Activated CD8-positive, alpha-beta memory T cell treated with anti-CD3 and anti-CD28 coated beads for 36 hours (primary cell): ENCODE measurements around the gene TRIM24. TPM values are rescaled to one million over a fixed set of nuclear protein-coding genes. Genes with fewer than 3 reads are reported as not detected.
"Not testable (repeated sequence)": the region's sequence is repeated elsewhere in the genome, so short reads cannot be mapped to it uniquely, and the experiment has no call there.

Experiments
- CTCF ChIA-PET: fragments of 350-600 bp; sonication (Branson Sonifier 250); formaldehyde crosslinking; loops from one replicate; lab custom pipeline; 2021; ENCODE audit warnings: antibody characterized with exemption; lab: Charles Lee
- POLR2A ChIA-PET: fragments of 350-600 bp; sonication (Branson Sonifier 250); formaldehyde crosslinking; loops from one replicate; lab custom pipeline; 2021; ENCODE audit warnings: antibody characterized with exemption; lab: Charles Lee
- total RNA-seq, 2 experiments: library from RNA; stranded (reverse); gene quantifications; one replicate each; pipeline ENCODE4 v1.2.3, GENCODE V29; 2021

TRIM24 gene
- 10 to 100 TPM; 15.6 to 16.0 TPM for total RNA-seq

DNA sequence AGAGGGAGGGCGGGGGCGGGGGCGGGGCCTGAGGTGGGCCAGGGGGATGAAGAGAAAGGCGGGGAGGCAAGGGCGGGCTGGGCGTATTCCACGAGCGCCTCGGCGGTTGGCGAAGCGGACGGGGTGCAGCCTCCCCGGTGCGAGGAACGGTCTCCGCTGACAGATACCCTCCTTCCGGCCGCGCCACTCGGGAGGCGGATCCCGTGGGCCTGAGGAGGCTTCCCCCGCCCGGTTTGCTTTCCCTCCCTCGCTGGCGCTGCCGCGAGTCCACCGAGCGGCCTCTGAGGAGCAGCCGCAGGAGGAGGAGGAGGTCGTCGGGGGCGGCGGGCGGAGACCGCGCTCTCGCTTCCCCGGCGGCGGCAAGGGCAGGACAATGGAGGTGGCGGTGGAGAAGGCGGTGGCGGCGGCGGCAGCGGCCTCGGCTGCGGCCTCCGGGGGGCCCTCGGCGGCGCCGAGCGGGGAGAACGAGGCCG is at the start of gene TRIM24:
Gene TRIM24, plus strand, starts transcription at position 84 of the 473 bp plus-strand sequence. Its CDS starts 290 bp downstream, at position 374.
- ChIA-PET POLR2A (interaction anchor here (1.0 kb wide), 1 partner anchor 21 kb away, joined by 3 read pairs; no protein-coding TSS in a partner anchor), CTCF (interaction anchor here (0.6 kb wide), 1 partner anchor 175 kb away, joined by 3 read pairs; no protein-coding TSS in a partner anchor)

DNA sequence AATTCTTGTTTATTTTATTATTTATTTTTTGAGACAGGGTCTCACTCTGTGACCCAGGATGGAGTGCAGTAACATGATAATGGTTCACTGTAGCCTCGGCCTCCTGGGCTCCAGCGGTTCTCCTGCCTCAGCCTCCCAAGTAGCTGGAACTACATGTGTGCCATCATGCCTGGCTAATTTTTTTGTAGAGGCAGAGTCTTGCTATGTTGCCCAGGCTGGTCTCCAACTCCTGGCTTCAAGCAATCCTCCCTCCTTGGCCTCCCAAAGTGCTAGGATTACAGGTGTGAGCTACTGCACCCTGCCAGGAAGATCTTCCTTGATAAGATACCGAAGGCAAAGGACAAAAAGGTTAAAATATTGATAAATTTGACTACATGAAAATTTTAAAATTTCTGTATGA is 48.0 kb upstream of the TRIM24 start:
- CTCF ChIA-PET: interaction anchor here (0.6 kb wide), 1 partner anchor 1446 kb away, joined by 4 read pairs; no protein-coding TSS in a partner anchor
- POLR2A ChIA-PET: not testable (repeated sequence)

DNA sequence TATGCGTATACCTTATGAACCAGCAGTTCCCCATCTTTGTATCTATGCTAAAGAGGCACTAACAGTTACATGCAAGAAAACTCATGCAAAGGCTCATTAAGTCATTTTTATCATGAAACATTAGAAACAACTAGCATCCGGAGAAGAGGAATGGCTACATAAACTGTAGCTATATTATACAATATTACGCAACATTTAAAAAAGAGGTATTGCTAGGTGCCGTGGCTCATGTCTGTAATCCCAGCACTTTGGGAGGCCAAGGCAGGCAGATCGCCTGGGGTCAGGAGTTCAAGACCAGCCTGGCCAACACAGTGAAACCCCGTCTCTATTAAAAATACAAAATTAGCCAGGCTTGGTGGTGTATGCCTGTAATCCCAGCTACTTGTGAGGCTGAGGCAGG is 47.1 kb upstream of the TRIM24 start:
- CTCF ChIA-PET, POLR2A ChIA-PET: not testable (repeated sequence)

DNA sequence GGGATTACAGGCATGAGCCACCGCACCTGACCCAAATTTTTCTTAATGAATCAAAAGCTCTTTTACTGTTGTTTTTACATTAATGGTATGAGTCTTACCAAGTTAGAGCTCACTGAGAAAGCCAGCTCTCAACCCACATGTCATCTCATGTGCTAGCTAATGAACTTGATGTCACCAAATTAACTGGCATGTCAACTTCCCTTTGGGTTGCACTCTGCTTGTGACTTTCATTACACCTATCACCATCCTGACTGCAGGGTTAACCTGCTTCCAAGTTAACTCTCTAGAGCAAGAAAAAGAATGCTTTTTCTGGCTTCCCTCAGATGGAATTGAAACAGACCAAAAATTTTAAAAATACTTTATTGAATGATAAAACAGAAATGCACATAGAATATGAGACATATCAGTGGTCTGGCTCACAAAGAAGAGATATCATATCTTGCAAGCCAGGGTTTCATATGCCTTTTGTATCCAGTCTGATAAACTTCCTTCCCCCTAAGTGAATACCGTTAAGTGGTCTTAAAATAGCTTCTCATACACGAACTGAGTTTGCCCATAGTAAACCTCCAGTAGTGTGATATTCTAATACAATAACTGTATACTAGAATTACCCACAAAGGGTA is 42.9 kb upstream of the TRIM24 start:
- POLR2A ChIA-PET: no interaction called here
- CTCF ChIA-PET: no interaction called here

DNA sequence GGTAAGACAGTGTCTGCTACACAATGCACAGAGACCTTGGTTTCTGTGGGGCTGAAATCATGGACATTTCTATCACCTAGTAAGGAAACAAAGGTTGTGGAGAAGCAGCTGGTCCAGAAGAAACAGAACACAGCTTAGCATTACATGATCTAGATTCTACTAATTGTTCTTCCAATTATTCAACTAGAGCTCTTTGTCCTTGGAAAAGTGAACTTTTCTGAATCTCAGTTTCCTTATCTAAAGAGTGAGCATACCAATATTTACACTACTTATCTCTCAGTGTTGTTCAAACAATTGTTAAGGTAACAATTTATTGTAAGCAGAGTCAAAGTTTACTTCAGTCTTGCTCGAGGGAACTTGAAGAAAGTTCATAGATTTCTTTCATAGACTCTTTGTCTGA is 42.3 kb upstream of the TRIM24 start:
- CTCF ChIA-PET: no interaction called here
- POLR2A ChIA-PET: no interaction called here

DNA sequence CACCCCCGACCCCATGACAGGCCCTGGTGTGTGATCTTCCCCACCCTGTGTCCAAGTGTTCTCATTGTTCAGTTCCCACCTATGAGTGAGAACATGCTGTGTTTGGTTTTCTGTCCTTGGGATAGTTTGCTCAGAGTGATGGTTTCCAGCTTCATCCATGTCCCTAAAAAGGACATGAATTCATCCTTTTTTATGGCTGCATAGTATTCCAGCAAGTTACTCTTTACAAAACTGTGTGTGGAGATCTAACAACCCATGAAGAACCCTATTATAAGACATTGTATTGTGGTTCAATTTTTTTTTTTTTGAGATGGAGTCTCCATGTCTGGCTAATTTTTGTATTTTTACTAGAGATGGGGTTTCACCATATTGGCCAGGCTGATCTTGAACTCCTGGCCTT is 41.7 kb upstream of the TRIM24 start:
- CTCF ChIA-PET, POLR2A ChIA-PET: not testable (repeated sequence)

DNA sequence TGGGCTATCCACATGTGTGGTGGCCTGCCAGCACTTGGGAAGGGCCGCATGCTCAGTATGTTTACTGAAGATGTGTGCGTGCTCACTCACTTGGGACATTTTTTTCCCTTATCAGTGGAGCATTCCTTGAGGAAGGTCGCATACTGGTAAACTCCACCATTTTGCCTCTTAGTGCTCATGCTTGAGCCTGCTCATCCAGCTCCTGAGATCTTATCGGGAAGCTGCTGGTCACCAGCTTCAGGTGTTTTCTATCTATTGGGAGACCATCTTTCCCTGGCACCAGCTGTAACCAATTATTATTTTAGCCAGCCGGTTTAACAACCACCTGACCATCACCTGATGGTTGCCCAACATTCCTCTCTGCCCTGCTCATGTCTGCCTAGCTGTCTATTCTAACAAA is 35.0 kb upstream of the TRIM24 start:
- ChIA-PET POLR2A (no interaction called here), CTCF (no interaction called here)

DNA sequence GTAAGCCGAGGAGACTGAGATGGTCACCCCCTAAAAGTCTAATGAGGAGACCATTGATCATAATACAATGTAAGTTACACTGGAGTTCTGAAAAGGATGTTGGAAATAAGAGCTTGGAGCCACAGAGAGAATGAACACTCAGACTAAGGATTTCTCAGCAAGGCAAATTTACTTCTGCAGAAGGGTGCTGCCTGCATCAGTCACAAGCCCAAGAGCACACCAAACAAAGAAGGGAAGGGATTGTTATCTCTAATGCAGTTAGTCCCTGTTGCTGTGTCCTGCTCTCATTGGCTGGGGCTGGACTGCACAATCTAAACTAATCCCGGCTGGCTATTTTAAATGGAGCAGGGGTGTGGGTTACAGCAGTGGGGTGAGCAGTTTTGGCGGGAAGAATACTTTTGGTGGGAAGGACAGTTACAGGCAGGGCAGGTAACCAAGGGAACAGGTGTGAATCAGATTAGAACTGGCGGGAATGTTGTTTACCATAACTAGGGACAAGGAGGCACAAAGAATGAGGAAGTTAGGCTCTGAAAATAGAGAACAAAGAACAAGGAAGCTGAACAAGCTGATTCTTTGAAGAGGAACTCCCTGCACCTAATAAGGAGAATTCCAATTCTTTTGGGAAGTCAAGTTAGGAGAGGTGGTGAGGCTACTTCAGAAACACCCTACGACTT is 30.3 kb upstream of the TRIM24 start:
- ChIA-PET POLR2A (no interaction called here), CTCF (no interaction called here)

DNA sequence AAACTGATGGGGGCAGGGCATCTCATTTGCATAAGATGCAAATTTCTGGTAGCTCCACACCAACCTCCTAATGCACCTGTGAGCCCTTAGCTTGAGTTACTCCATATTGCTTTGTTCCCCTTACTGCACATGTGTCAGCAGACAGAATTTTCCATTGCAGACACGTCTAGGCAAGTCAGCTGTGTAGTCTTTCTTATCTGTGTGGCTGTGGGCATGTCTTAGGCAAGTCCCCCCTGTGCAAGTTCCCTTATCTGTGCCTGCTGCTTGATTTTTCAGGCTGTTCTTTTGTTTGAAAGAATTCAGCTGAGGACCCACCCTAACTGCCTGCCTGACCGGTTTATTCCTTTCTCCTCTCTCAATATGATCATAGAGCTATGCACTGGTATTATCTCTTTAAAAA is 28.5 kb upstream of the TRIM24 start:
- ChIA-PET POLR2A (no interaction called here), CTCF (interaction anchor here (0.7 to 1.1 kb wide), 2 partner anchors 10 to 108 kb away, joined by 3 to 4 read pairs; no protein-coding TSS in a partner anchor)

DNA sequence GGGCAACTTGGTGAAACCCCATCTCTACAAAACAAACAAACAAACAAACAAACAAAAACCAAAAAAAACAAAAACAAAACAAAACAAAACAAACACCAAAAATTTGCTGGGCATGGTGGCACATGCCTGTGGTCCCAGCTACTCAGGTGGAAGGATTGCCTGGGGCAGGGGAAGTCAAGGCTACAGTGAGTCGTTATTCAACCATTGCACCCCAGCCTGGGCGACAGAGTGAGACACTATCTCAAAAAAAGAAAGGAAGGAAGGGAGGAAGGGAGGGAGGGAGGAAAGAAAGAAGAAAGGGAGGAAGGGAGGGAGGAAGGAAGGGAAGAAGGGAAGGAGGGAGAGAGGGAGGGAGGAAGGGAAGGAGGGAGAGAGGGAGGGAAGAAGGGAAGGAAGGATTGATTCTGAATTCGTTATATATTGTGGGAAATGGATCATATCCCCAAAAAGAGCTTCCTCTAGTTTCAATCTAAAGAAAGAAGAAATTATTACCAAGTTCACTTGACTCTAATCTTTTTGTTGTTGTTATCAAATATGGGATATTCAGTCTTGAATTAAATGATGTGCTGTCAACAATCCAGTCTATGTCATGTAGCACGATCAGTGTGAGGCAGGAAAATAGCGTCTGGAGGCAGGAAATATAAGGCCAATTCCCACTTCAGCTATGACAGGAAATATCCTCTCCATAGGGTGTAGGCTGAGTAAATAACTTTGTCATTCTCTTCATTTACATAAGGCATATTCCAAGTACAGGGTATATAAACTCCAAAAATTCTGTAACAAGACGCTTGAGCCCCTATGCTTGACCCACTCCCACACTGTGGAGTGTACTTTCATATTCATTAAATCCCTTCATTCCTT is 26.2 kb upstream of the TRIM24 start:
- ChIA-PET CTCF (no interaction called here), POLR2A (interaction anchor here (0.6 kb wide), 1 partner anchor 216 kb away, joined by 3 read pairs; no protein-coding TSS in a partner anchor)

DNA sequence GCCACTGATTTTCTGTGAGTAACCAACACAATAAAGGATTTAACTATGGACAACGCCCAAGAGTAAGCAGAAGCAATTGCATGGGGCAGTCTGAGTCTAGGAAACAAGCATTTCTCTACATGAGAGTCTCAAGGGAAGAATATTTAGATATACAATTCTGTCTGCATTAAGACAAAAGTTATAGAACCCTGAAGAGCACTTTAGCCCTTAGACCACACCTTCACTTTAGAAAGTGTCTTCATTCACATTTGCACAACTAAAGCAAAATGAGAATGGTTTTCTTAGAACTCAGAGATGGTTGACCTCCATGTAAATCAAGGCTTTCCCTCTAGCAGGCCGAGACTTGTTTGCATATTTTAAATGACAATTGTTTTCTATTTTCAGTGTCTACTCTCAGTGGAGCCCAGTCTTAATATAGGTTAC is 25.5 kb upstream of the TRIM24 start:
- POLR2A ChIA-PET: no interaction called here
- CTCF ChIA-PET: no interaction called here

DNA sequence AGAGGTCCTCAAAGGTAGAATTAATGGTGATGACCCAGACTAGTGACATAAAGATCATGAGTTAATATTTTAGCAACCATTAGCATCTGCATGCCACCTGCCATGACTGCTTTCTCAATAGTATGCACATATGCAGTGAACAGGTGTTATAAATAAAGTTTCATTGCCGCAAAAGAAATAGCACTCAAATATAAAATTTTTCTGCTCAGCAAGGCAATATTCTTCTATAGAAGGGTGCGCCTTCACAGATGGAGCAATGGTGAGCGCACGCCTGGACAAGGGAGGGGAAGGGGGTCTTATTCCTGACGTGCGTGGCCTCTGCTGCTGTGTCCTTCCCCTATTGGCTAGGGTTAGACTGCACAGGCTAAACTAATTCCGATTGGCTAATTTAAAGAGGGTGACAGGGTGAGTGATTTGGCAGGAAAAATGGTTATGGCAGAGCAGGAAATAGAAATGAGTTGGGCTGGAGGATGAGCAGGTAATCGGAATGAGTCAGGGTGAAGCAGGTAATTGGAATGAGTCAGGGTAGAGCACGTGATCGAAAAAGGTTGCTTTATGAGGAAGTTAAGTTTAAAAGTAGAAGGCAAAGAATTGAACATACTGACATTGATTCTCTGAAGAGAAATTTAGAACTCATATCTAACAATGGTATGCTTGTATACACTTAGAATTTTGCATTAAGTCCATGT is 24.7 kb upstream of the TRIM24 start:
- CTCF ChIA-PET: no interaction called here
- POLR2A ChIA-PET: no interaction called here

DNA sequence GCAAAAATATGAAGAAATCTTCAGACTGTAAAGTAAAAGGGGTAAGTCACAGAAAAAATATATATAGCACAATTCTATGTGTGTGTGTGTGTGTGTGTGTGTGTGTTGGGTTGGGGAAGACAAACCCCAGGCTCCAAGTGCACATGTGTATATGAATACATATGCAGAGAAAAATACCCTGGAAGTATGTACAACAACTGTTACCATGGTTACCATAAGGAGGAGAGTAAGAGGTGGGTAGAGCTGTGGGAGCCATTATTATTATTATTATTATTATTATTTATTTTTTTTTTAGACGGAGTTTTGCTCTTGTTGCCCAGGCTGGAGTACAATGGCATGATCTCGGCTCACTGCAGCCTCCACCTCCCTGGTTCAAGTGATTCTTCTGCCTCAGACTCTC is 23.7 kb upstream of the TRIM24 start:
- CTCF ChIA-PET: no interaction called here
- POLR2A ChIA-PET: interaction anchor here (0.6 kb wide), 1 partner anchor 307 kb away, joined by 5 read pairs; no protein-coding TSS in a partner anchor

DNA sequence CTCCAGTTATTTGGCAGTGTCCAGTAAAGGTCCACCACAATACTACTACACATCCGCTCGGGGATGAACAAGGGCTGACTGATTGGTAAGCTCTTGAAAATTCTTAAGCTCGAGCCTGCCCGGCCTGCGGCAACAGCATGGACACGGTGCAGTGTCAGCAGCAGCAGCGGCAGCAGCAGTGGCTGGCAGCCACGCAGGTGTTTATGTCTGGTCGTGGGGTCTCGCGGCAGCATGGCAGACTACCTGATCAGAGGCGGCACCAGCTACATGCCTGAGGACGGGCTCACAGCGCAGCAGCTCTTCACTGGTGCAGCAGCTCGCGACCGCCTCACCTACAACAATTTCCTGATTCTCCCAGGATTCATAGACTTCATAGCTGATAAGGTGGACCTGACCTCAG is 19.6 kb upstream of the TRIM24 start:
- ChIA-PET CTCF (interaction anchor here (0.6 kb wide), 1 partner anchor 17 kb away, joined by 3 read pairs; no protein-coding TSS in a partner anchor), POLR2A (no interaction called here)

DNA sequence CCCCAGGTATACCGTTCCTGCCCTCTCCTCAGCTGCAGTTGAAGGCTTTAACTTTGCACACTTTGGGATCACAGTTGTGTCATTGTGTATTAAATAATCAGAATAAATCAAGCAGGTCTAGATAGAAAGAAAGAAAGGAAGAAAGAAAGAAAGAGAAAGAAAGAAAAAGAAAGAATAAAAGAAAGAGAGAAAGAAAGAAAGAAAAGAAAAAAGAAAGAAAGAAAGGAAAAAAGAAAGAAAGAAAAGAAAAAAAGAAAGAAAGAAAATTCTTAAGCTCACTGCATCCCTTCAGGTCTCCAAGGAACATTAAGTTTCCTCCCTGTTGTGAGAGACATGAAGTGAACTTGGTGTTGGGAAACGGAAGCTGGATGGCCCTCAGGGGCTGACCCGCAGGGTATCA is 17.2 kb upstream of the TRIM24 start:
- CTCF ChIA-PET: no interaction called here
- POLR2A ChIA-PET: interaction anchor here (0.7 kb wide), 1 partner anchor 150 kb away, joined by 3 read pairs; no protein-coding TSS in a partner anchor

DNA sequence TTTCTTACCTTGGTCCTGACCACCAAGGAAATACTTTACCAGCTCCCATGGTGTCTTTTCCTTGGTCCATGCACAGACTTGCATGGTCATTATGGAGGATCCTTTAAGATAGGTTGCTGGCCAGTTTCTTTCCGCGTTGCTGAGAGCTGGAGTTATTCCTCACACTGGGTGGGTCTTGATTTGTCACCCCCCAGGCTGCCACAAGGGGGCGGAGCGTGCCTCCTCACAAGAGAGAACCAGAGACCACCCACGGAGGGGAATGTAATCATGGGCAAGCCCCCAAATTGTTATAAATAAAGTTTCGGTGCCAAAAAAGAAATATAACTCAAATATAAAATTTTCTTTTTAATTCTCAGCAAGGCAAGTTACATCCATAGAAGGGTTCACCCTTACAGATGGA is 10.5 kb upstream of the TRIM24 start:
- ChIA-PET POLR2A (no interaction called here), CTCF (interaction anchor here (0.6 kb wide), 1 partner anchor 35 kb away, joined by 3 read pairs; no protein-coding TSS in a partner anchor)

DNA sequence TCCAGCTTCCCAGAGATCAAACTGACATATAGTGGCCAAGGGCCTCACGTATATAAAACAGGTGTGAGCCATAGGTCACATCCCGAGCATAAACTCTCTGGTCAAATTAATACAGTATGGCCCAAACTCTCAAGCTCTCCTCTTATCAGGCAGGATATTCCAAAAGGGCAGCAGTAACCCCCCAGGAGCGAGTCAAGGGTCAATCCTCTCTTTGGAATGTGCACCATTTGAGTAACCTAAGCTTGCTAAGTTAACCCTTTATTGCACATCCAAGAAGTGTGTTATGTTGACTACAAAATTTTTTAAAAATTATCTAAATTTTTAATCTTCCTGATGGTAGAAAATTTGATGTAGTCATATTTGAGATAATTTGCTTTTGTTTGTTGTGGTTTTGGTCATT is 4.5 kb upstream of the TRIM24 start:
- CTCF ChIA-PET: no interaction called here
- POLR2A ChIA-PET: no interaction called here

DNA sequence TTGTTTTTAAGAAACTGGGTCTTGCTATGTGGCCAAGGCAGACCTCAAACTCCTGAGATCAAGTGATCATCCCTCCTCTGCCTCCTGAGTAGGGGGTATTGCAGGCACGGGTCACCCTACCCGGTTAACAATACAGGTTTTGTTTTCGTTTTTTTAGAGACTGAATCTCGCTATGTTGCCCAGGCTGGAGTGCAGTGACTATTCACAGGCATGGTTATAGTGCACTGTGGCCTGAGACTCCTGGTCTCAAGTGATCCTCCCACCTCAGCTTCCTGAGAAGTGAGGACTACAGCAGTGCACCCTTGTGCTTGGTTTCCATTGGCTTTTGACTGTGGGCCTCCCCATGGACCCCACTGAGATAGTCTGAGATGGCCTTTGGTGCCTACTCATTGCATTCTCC is 3.8 kb upstream of the TRIM24 start:
- CTCF ChIA-PET: no interaction called here
- POLR2A ChIA-PET: no interaction called here
